H1 (cell line): ENCODE measurements around the gene MYO9B. TPM values are rescaled to one million over a fixed set of nuclear protein-coding genes. Genes with fewer than 3 reads are reported as not detected.

Experiments
- CBX8 ChIP-seq: fragments of 300-800, 300-1000 bp; sonication (generic); IDR thresholded peaks from 2 replicates; pipeline ENCODE4 v1.7.1; 2016; ENCODE audit warnings: low read depth, low read length, borderline replicate concordance
- CHD1 ChIP-seq: IDR thresholded peaks from 2 replicates; pipeline ENCODE4 v1.6.1; 2012; ENCODE audit warnings: low read depth, low read length, improper control_type of control experiment
- CHD2 ChIP-seq: IDR thresholded peaks from 2 replicates; pipeline ENCODE4 v1.6.1; 2012; ENCODE audit warnings: low read length, improper control_type of control experiment
- CREB1 ChIP-seq: IDR thresholded peaks from 2 replicates; pipeline ENCODE4 v1.6.1; 2012; ENCODE audit warnings: inconsistent platforms
- CTBP2 ChIP-seq: IDR thresholded peaks from 2 replicates; pipeline ENCODE4 v1.7.0; 2011; ENCODE audit warnings: borderline replicate concordance, mild to moderate bottlenecking, moderate library complexity, mixed read lengths, low read length; ENCODE audit not compliant: insufficient read depth, insufficient read length
- EZH2 ChIP-seq: fragments of 200-600 bp; sonication (generic); IDR thresholded peaks from 2 replicates; pipeline ENCODE4 v1.7.1; 2012; ENCODE audit warnings: low read depth, mild to moderate bottlenecking, moderate library complexity, low read length, inconsistent platforms; ENCODE audit not compliant: severe bottlenecking
- FOSL1 ChIP-seq: IDR thresholded peaks from 2 replicates; pipeline ENCODE4 v1.6.1; 2011; ENCODE audit warnings: mild to moderate bottlenecking, low read depth, low read length, moderate library complexity; ENCODE audit not compliant: insufficient read depth
- JUN ChIP-seq: IDR thresholded peaks from 2 replicates; pipeline ENCODE4 v1.6.1; 2011; ENCODE audit warnings: low read depth, mild to moderate bottlenecking, improper control_type of control experiment, low read length
- JUND ChIP-seq: IDR thresholded peaks from 2 replicates; pipeline ENCODE4 v1.6.1; 2011; ENCODE audit warnings: mild to moderate bottlenecking, improper control_type of control experiment, low read length
- KDM4A ChIP-seq: IDR thresholded peaks from one replicate; pipeline ENCODE4 v1.7.1; 2012; ENCODE audit warnings: low read depth, mild to moderate bottlenecking, moderate library complexity, low read length, inconsistent platforms; ENCODE audit not compliant: severe bottlenecking
- PHF8 ChIP-seq: fragments of 200-600 bp; sonication (generic); conservative IDR thresholded peaks from 2 replicates; pipeline ENCODE4 v1.7.1; 2012; ENCODE audit warnings: low read depth, mild to moderate bottlenecking, inconsistent platforms, low read length, moderate library complexity
- POU5F1 ChIP-seq: IDR thresholded peaks from 2 replicates; pipeline ENCODE4 v1.6.1; 2011; ENCODE audit warnings: low read depth, mild to moderate bottlenecking, low read length, moderate library complexity
- RAD21 ChIP-seq, 2 experiments: IDR thresholded peaks in 1 of 2; conservative IDR thresholded peaks in 1 of 2; 2 replicates each; pipeline ENCODE4 v1.6.1; 2011; ENCODE audit warnings: low read depth in 2 of 2, low read length in 2 of 2, improper control_type of control experiment in 1 of 2, inconsistent platforms in 1 of 2, mild to moderate bottlenecking in 1 of 2, moderate library complexity in 1 of 2
- RNF2 ChIP-seq: fragments of 200-900, 300-1000 bp; sonication (generic); IDR thresholded peaks from 2 replicates; pipeline ENCODE4 v1.7.1; 2016; ENCODE audit warnings: borderline replicate concordance, low read depth, mild to moderate bottlenecking, antibody characterized with exemption, low read length; ENCODE audit not compliant: poor library complexity, severe bottlenecking; ENCODE audit errors: missing control alignments
- SAP30 ChIP-seq: fragments of 300-600 bp; sonication (generic); IDR thresholded peaks from 2 replicates; pipeline ENCODE4 v1.7.1; 2012; ENCODE audit warnings: low read length, moderate library complexity, mild to moderate bottlenecking, inconsistent platforms; ENCODE audit not compliant: insufficient read depth, insufficient replicate concordance
- SIRT6 ChIP-seq: IDR thresholded peaks from one replicate; pipeline ENCODE4 v1.7.1; 2012; ENCODE audit warnings: low read length, inconsistent platforms
- SP1 ChIP-seq: IDR thresholded peaks from 2 replicates; pipeline ENCODE4 v1.6.1; 2011; ENCODE audit warnings: low read depth, low read length
- TAF7 ChIP-seq: optimal IDR thresholded peaks from 2 replicates; pipeline ENCODE3; 2011; ENCODE audit warnings: low read depth, mild to moderate bottlenecking, inconsistent platforms, low read length, moderate library complexity, borderline replicate concordance
- TBP ChIP-seq: IDR thresholded peaks from 2 replicates; pipeline ENCODE4 v1.6.1; 2011; ENCODE audit warnings: low read depth, low read length, improper control_type of control experiment
- TCF12 ChIP-seq: IDR thresholded peaks from 2 replicates; pipeline ENCODE4 v1.6.1; 2011; ENCODE audit warnings: low read depth, mild to moderate bottlenecking, low read length
- YY1 ChIP-seq: IDR thresholded peaks from 2 replicates; pipeline ENCODE4 v1.6.1; 2011; ENCODE audit warnings: low read depth, mild to moderate bottlenecking, low read length
- polyA plus RNA-seq, 7 experiments: library from polyadenylated mRNA; depleted of rRNA in 3 of 7; stranded (reverse) in 5 of 7; unstranded in 2 of 7; fragments of >200 nt in 5 of 7; fragments of 200-250 nt in 2 of 7; gene quantifications; 1 replicate in 5 of 7; 2 replicates in 1 of 7; 4 replicates in 1 of 7; pipeline versions ENCODE4 v1.2.1 to v1.2.3, GENCODE V29; 2011 to 2013; ENCODE audit warnings: missing spikeins in 2 of 7, mixed read lengths in 2 of 7
- total RNA-seq: library from RNA; stranded (reverse); fragmentation: NEBNext Ultra II Directional; extraction: Animal tissue kit (Norgen Biotek cat#: 25700); gene quantifications from 2 replicates; pipeline ENCODE4 v1.2.1, GENCODE V29; 2021
- TF ChIP-seq, protein P1 (sequence below): IDR thresholded peaks from 2 replicates; pipeline ENCODE4 v1.6.1; 2011; ENCODE audit warnings: low read depth, mild to moderate bottlenecking, low read length; ENCODE audit not compliant: insufficient read depth

The MYO9B gene
- total and polyA plus RNA-seq, 2 of the 8 experiments (the other 6 are each of a cell fraction or from before 2014, with no cell fraction given), result 27.6 to 77.1 TPM

DNA sequence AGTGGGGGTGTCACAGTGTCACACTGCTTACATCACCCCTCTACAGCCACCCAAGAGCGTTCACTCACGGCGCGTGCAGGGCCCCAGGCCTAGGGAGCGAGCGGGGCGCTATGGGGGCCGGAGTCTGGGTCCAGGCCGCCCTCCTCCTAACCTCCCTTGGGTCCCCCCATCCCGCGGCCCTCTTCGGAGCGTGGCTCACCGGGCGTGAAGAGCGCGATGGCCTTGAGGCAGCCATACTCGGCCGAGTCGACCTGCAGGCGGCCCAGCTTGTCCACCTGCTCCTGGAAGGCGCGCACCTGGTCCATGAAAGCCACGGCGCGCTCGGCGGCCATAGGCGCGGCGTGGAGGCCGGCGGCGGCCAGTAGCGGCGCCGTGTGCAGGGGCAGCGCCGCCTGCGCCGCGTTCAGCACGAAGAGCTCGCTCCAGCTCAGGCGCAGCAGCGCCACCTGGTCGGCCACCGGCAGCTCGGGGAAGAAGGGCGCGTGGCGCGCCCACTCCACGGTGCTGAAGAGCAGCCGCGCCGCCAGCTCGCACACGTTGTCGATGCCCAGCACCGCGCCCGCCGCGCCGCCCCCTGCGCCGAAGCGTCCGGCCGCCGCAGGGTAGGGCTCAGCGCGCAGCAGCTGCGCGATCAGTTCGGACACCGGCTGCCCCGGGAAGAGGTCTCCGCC lies 159.9 kb downstream of the MYO9B start (continued):
- no peak for TF ChIP-seq FOSL1
- TF ChIP-seq CTBP2, result no peak
- TF ChIP-seq PHF8, result peak; percentile 45
- no peak for TF ChIP-seq TBP
- peak; percentile 23 to 37 for TF ChIP-seq RAD21 (IDR thresholded peaks at IDR 0.05 in 1 of 2, conservative IDR thresholded peaks at IDR 0.05 in 1 of 2; ENCODE audit: low read depth in 2 of 2, low read length in 2 of 2)
- no peak for TF ChIP-seq RNF2
- TF ChIP-seq CHD2, result no peak
- no peak for TF ChIP-seq SP1
- TF ChIP-seq, protein P1, sequence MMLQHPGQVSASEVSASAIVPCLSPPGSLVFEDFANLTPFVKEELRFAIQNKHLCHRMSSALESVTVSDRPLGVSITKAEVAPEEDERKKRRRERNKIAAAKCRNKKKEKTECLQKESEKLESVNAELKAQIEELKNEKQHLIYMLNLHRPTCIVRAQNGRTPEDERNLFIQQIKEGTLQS, result no peak
- TF ChIP-seq CBX8, result no peak
- peak; percentile 68; the same call in 1 of the 2 replicates for TF ChIP-seq YY1
- TF ChIP-seq SAP30, result no peak
- TF ChIP-seq EZH2, result no peak
- TF ChIP-seq KDM4A, result no peak
- no peak for TF ChIP-seq POU5F1
- TF ChIP-seq TAF7, result peak; percentile 43
- no peak for TF ChIP-seq CREB1
- TF ChIP-seq SIRT6, result no peak
- no peak for TF ChIP-seq TCF12
- no peak for TF ChIP-seq CHD1
- TF ChIP-seq JUND, result no peak
- TF ChIP-seq JUN, result no peak
